Trophoblast cell (in vitro differentiated cells and primary cell): Measurements from ENCODE around the gene UGT2B15. TPM values are rescaled to one million over a fixed set of nuclear protein-coding genes. Genes with fewer than 3 reads are reported as not detected.
"Not testable (repeated sequence)": the region's sequence is repeated elsewhere in the genome, so short reads cannot be mapped to it uniquely, and the experiment has no call there.

Experiments used
- DNase-seq, 2 donors: peaks; one replicate each; pipeline ENCODE4 v3.0.0-alpha.2; 2016
- H2AFZ ChIP-seq: 2 replicates; pipeline ENCODE4 v1.6.1; 2013; ENCODE audit warnings: low read length, moderate library complexity, mild to moderate bottlenecking; ENCODE audit not compliant: insufficient read depth, poor library complexity
- H2AK5ac ChIP-seq: 2 replicates; pipeline ENCODE4 v1.6.1; 2013; ENCODE audit warnings: mild to moderate bottlenecking, low read length
- H2BK120ac ChIP-seq: 2 replicates; pipeline ENCODE4 v1.6.1; 2013; ENCODE audit warnings: low read length, mild to moderate bottlenecking, moderate library complexity; ENCODE audit not compliant: insufficient read depth, poor library complexity
- H2BK12ac ChIP-seq: 2 replicates; pipeline ENCODE4 v1.6.1; 2013; ENCODE audit warnings: mild to moderate bottlenecking, low read length, moderate library complexity
- H2BK5ac ChIP-seq: 2 replicates; pipeline ENCODE4 v1.6.1; 2013; ENCODE audit warnings: low read length, low read depth, moderate library complexity, mild to moderate bottlenecking; ENCODE audit not compliant: poor library complexity
- H3K14ac ChIP-seq: 2 replicates; pipeline ENCODE4 v1.6.1; 2013; ENCODE audit warnings: mild to moderate bottlenecking, low read length
- H3K18ac ChIP-seq: 2 replicates; pipeline ENCODE4 v1.6.1; 2013; ENCODE audit warnings: mild to moderate bottlenecking, low read length
- H3K23ac ChIP-seq: 2 replicates; pipeline ENCODE4 v1.6.1; 2013; ENCODE audit warnings: low read length
- H3K27ac ChIP-seq: 2 replicates; pipeline ENCODE4 v1.5.1; 2013; ENCODE audit warnings: low read depth, mild to moderate bottlenecking, inconsistent platforms, low read length, moderate library complexity
- H3K27me3 ChIP-seq: 2 replicates; pipeline ENCODE4 v1.6.1; 2013; ENCODE audit warnings: inconsistent platforms, mild to moderate bottlenecking, low read length, moderate library complexity; ENCODE audit not compliant: insufficient read depth
- H3K36me3 ChIP-seq, 2 experiments: 1 replicate in 1 of 2; 2 replicates in 1 of 2; pipeline ENCODE4 v1.6.1; 2013; ENCODE audit warnings: low read length in 2 of 2, mild to moderate bottlenecking in 2 of 2, moderate library complexity in 1 of 2; ENCODE audit not compliant: insufficient read depth in 2 of 2, control insufficient read depth in 1 of 2
- H3K4ac ChIP-seq: 2 replicates; pipeline ENCODE4 v1.6.1; 2013; ENCODE audit warnings: low read depth, mild to moderate bottlenecking, low read length, moderate library complexity
- H3K4me1 ChIP-seq, 2 experiments: 1 replicate in 1 of 2; 2 replicates in 1 of 2; pipeline ENCODE4 v1.6.1; 2013; ENCODE audit warnings: low read length in 2 of 2, mild to moderate bottlenecking in 2 of 2, moderate library complexity in 1 of 2; ENCODE audit not compliant: insufficient read depth in 2 of 2, control insufficient read depth in 1 of 2
- H3K4me2 ChIP-seq: 2 replicates; pipeline ENCODE4 v1.6.1; 2013; ENCODE audit warnings: inconsistent platforms, mild to moderate bottlenecking, low read length, moderate library complexity
- H3K4me3 ChIP-seq: 2 replicates; pipeline ENCODE4 v1.5.1; 2013; ENCODE audit warnings: mild to moderate bottlenecking, low read depth, low read length, inconsistent platforms
- H3K79me1 ChIP-seq: one replicate; pipeline ENCODE4 v1.6.1; 2013; ENCODE audit warnings: low read length
- H3K79me2 ChIP-seq: 2 replicates; pipeline ENCODE4 v1.6.1; 2013; ENCODE audit warnings: low read length, mild to moderate bottlenecking; ENCODE audit not compliant: control insufficient read depth, insufficient read depth, poor library complexity
- H3K9ac ChIP-seq: 2 replicates; pipeline ENCODE4 v1.6.1; 2013; ENCODE audit warnings: mild to moderate bottlenecking, low read length
- H3K9me3 ChIP-seq: 2 replicates; pipeline ENCODE4 v1.6.1; 2013; ENCODE audit warnings: low read depth, mild to moderate bottlenecking, control low read depth, inconsistent platforms, low read length; ENCODE audit not compliant: insufficient read depth
- H4K12ac ChIP-seq: 2 replicates; pipeline ENCODE4 v1.6.1; 2013; ENCODE audit warnings: low read depth, mild to moderate bottlenecking, low read length, moderate library complexity
- H4K8ac ChIP-seq: 2 replicates; pipeline ENCODE4 v1.6.1; 2013; ENCODE audit warnings: low read depth, mild to moderate bottlenecking, low read length, moderate library complexity
- H4K91ac ChIP-seq: one replicate; pipeline ENCODE4 v1.6.1; 2013; ENCODE audit warnings: low read depth, mild to moderate bottlenecking, low read length, moderate library complexity
- WGBS: extraction: QIAGEN DNeasy Blood & Tissue Kit; methylation state at CpG from one replicate; pipeline ENCODE4 v1.1.7; 2013; ENCODE audit warnings: missing lambda C conversion rate; ENCODE audit not compliant: insufficient read length, insufficient coverage; ENCODE audit errors: extremely low coverage; 5-methylcytosine and 5-hydroxymethylcytosine counted together
- polyA plus RNA-seq: library from polyadenylated mRNA; stranded (reverse); fragments of 200-250 nt; gene quantifications from 2 replicates; pipeline ENCODE4 v1.2.3, GENCODE V29; 2013

UGT2B15 gene
- not detected in 2 replicates for polyA plus RNA-seq

DNA sequence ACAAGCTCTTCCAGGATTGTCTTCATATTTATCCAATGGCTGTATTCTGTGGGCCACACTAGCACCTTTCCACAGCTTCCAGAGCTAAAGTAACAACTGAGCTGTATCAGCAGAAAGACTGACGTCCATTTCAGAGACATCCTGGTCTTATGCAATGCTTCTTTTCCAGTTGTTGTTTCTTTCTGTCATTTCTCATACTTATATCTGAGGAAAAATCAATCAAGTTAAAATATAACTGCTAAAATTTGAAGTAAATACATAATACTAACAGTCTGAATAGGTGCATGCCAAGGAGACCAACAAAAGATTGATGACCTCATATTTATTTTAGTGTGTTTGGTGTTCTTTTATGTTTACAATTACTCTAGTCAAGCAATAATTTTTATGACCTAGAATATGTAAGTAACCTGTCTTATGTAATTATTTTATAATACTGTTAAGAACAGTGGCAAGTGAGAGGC, at the start of gene UGT2B15:
Gene UGT2B15 (minus strand): TSS at position 174 of the 461 bp plus-strand sequence. CDS start 34 bp downstream, at position 140.
- not testable (repeated sequence) for H3K79me2 ChIP-seq, H4K91ac ChIP-seq, H3K79me1 ChIP-seq, H4K8ac ChIP-seq, H3K4ac ChIP-seq, H3K18ac ChIP-seq, H4K12ac ChIP-seq, H2AFZ ChIP-seq, DNase-seq, H3K36me3 ChIP-seq, H3K23ac ChIP-seq, H3K27me3 ChIP-seq, H2BK120ac ChIP-seq, H2AK5ac ChIP-seq, H3K4me2 ChIP-seq, H3K9me3 ChIP-seq, H3K4me1 ChIP-seq, H3K14ac ChIP-seq, H2BK5ac ChIP-seq, H3K4me3 ChIP-seq, H3K9ac ChIP-seq, H2BK12ac ChIP-seq, H3K27ac ChIP-seq
- WGBS, result no CpG with 5 or more reads among the region's 1 CpG

DNA sequence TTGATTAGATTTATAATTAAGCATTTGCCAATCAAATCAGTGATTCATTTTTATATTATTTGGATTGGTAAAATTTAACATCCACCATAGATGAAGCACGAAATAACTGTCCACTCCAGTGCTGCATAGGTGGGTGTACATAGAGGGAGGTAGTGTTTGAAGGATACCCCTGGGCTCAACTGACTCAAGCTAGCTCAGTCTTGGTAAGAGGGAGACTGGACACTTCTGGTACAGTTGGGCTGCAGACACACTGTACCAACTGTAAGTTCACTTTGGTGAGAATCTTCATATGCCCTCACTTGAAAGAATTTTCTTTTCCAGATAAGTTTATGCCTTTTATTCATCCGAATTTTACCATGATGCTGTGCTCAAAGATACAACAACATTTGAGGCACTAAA, 48.6 kb upstream of the UGT2B15 start:
- no CpG with 5 or more reads among the region's 2 CpGs for whole genome bisulfite sequencing
- Histone ChIP-seq H3K4me2 (no peak overlapping the region), H2BK120ac (no peak overlapping the region), H2BK12ac (no peak overlapping the region), H3K9me3 (peaks cover 5% of the 10 kb centered on the region), H4K91ac (no peak overlapping the region), H3K79me1 (no peaks in the 10 kb centered on the region), H3K14ac (no peak overlapping the region), H3K23ac (no peak overlapping the region), H2AK5ac (no peak overlapping the region), H3K4ac (no peak overlapping the region), H4K12ac (no peak overlapping the region), H3K4me1 (no peaks in the 10 kb centered on the region), H3K9ac (no peak overlapping the region), H3K27me3 (no peaks in the 10 kb centered on the region), H3K36me3 (peaks cover 1 to 2% of the 10 kb centered on the region in 2 experiments), H3K18ac (no peak overlapping the region), H3K79me2 (no peaks in the 10 kb centered on the region), H3K27ac (no peak overlapping the region), H4K8ac (no peak overlapping the region), H2AFZ (no peak overlapping the region), H2BK5ac (no peak overlapping the region), H3K4me3 (no peak overlapping the region)
- DNase-seq, result no peak

DNA sequence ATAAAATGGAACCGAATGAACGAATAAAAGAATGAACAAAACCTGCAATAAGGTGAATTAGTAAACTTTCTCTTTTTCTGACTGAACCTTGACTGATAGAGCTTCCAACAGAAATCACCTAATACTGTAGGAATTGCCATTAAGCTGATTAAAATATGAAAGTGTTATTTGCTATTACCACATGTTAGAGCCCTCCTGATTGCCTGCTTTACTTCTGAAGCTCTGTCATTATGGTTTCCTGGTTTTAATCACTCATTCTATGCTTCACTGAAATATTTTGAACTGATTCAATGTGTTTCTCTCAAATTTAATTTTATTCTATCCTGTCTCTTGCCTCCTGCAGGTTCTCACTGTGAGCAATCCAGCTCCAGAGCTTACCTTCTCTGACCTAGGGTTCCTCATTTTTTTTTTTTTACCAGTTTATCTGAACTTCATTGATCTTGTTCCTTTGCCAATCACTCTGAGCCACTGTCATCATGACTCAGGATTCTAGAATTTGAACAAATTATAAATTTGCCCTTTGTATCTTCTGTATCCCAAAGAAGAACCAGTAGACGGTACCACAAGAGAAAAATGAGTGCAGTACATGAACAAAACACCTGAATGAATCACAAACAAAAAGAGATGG, 48.1 kb upstream of the UGT2B15 start:
- Histone ChIP-seq H3K18ac (no peak overlapping the region), H4K12ac (no peak overlapping the region), H4K91ac (no peak overlapping the region), H3K9ac (no peak overlapping the region), H3K4me2 (no peak overlapping the region), H3K27ac (no peak overlapping the region), H2BK120ac (no peak overlapping the region), H3K4ac (no peak overlapping the region), H3K9me3 (peaks cover 5% of the 10 kb centered on the region), H3K79me1 (no peaks in the 10 kb centered on the region), H3K4me3 (no peak overlapping the region), H3K14ac (no peak overlapping the region), H2BK5ac (no peak overlapping the region), H3K36me3 (peaks cover 1 to 2% of the 10 kb centered on the region in 2 experiments), H2AFZ (no peak overlapping the region), H3K79me2 (no peaks in the 10 kb centered on the region), H3K27me3 (no peaks in the 10 kb centered on the region), H2AK5ac (no peak overlapping the region), H3K23ac (no peak overlapping the region), H4K8ac (no peak overlapping the region), H2BK12ac (no peak overlapping the region), H3K4me1 (no peaks in the 10 kb centered on the region)
- DNase-seq, result no peak
- no CpG with 5 or more reads among the region's 3 CpGs for WGBS

DNA sequence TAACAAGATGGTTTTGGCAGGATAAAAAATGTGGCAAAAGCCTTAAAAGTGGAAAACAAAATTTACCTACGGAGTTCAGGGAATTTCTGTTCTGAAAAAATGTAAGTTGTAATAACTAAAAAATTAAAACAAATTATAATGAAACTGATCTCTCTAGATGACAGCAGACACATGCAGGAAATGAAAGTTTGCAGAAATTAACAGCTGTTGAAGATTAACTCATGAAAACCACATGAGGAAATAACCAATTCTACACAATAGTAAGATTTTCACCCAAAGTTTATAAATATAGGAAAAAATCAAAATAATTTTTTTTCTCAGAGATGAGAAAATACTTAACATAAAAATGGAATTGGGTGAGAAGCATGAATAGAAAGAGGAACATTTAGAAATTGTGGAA, 47.5 kb upstream of the UGT2B15 start:
- Histone ChIP-seq H2BK12ac (no peak overlapping the region), H2BK120ac (no peak overlapping the region), H3K79me2 (no peaks in the 10 kb centered on the region), H4K12ac (no peak overlapping the region), H3K18ac (no peak overlapping the region), H3K79me1 (no peaks in the 10 kb centered on the region), H3K9ac (no peak overlapping the region), H3K4me1 (no peaks in the 10 kb centered on the region), H2AK5ac (no peak overlapping the region), H3K4me2 (no peak overlapping the region), H4K8ac (no peak overlapping the region), H3K27me3 (no peaks in the 10 kb centered on the region), H3K14ac (no peak overlapping the region), H3K9me3 (peaks cover 5% of the 10 kb centered on the region), H2BK5ac (no peak overlapping the region), H3K36me3 (peaks cover 1 to 2% of the 10 kb centered on the region in 2 experiments), H3K27ac (no peak overlapping the region), H2AFZ (no peak overlapping the region), H3K23ac (no peak overlapping the region), H3K4me3 (no peak overlapping the region), H3K4ac (no peak overlapping the region), H4K91ac (no peak overlapping the region)
- DNase-seq, result no peak
- WGBS, result no CpG with 5 or more reads among the region's 1 CpG
